HepG2 (cell line): ENCODE measurements around the gene DNAAF1. TPM values are rescaled to one million over a fixed set of nuclear protein-coding genes. Genes with fewer than 3 reads are reported as not detected.

Source experiments
- ARID3A ChIP-seq: IDR thresholded peaks from 2 replicates; pipeline ENCODE4 v1.6.1; 2012; ENCODE audit warnings: low read depth, low read length, improper control_type of control experiment
- CBX5 ChIP-seq: sonication (generic); formaldehyde crosslinking; IDR thresholded peaks from 2 replicates; pipeline ENCODE4 v1.4.0; 2020; ENCODE audit warnings: missing genetic modification reagents, borderline replicate concordance
- FOSL1 ChIP-seq: sonication (generic); formaldehyde crosslinking; IDR thresholded peaks from 2 replicates; pipeline ENCODE4 v1.9.0; 2021; ENCODE audit warnings: missing genetic modification reagents, borderline replicate concordance
- GABPB1 ChIP-seq: IDR thresholded peaks from 2 replicates; pipeline ENCODE4 v1.6.1; 2016; ENCODE audit warnings: mild to moderate bottlenecking, missing genetic modification reagents, moderate library complexity, missing compliant biosample characterization
- KAT2B ChIP-seq: fragments of 150-350 bp; IDR thresholded peaks from 2 replicates; pipeline ENCODE4 v1.6.1; 2014; ENCODE audit warnings: low read depth, low read length, borderline replicate concordance
- MNT ChIP-seq: fragments of 450-650 bp; IDR thresholded peaks from 2 replicates; pipeline ENCODE4 v1.6.1; 2016
- RAD21 ChIP-seq: fragments of 450-650 bp; formaldehyde crosslinking; IDR thresholded peaks from 2 replicates; pipeline ENCODE4 v1.5.0; 2020; ENCODE audit warnings: mild to moderate bottlenecking
- RXRA ChIP-seq: sonication (generic); formaldehyde crosslinking; IDR thresholded peaks from 2 replicates; pipeline ENCODE4 v1.5.1; 2020; ENCODE audit warnings: missing genetic modification reagents
- SAP130 ChIP-seq: IDR thresholded peaks from 2 replicates; pipeline ENCODE4 v1.6.1; 2016; ENCODE audit warnings: low read depth
- STAG1 ChIP-seq: sonication (generic); formaldehyde crosslinking; IDR thresholded peaks from 2 replicates; pipeline ENCODE4 v1.4.0; 2020; ENCODE audit warnings: missing genetic modification reagents
- THAP9 ChIP-seq: sonication (generic); formaldehyde crosslinking; IDR thresholded peaks from 2 replicates; pipeline ENCODE4; 2020; ENCODE audit warnings: missing genetic modification reagents, mild to moderate bottlenecking, borderline replicate concordance
- ZBTB3 ChIP-seq: sonication (generic); formaldehyde crosslinking; IDR thresholded peaks from 2 replicates; pipeline ENCODE4 v1.4.0; 2020; ENCODE audit warnings: low read depth, mild to moderate bottlenecking, moderate library complexity, missing genetic modification reagents, borderline replicate concordance
- ZBTB8A ChIP-seq: sonication (generic); formaldehyde crosslinking; IDR thresholded peaks from 2 replicates; pipeline ENCODE4 v1.4.0; 2020; ENCODE audit warnings: mild to moderate bottlenecking, low read depth, missing genetic modification reagents, borderline replicate concordance
- ZIK1 ChIP-seq: sonication (generic); formaldehyde crosslinking; IDR thresholded peaks from 2 replicates; pipeline ENCODE4 v1.5.0; 2020; ENCODE audit warnings: mild to moderate bottlenecking, low read depth, missing genetic modification reagents, borderline replicate concordance
- ZNF142 ChIP-seq: sonication (generic); formaldehyde crosslinking; IDR thresholded peaks from 2 replicates; pipeline ENCODE4 v1.4.0; 2020; ENCODE audit warnings: missing genetic modification reagents
- ZNF572 ChIP-seq: sonication (generic); formaldehyde crosslinking; IDR thresholded peaks from 2 replicates; pipeline ENCODE4 v1.5.1; 2020; ENCODE audit warnings: mild to moderate bottlenecking, missing genetic modification reagents
- ZSCAN25 ChIP-seq: sonication (generic); formaldehyde crosslinking; IDR thresholded peaks from 2 replicates; pipeline ENCODE4 v1.8.0; 2022; ENCODE audit warnings: mild to moderate bottlenecking, missing genetic modification reagents
- polyA plus RNA-seq, 8 experiments: library from polyadenylated mRNA; depleted of rRNA in 3 of 8; stranded (reverse) in 7 of 8; unstranded in 1 of 8; fragments of >200 nt; fragmentation: Illumina TruSeq in 4 of 8; extraction: Trizol in 4 of 8; gene quantifications; 2 replicates each; pipeline versions ENCODE4 v1.2.1 to v1.2.3, GENCODE V29; 2011 to 2016; ENCODE audit warnings: low read depth in 4 of 8, missing spikeins in 1 of 8, mixed read lengths in 1 of 8; ENCODE audit not compliant: insufficient read depth in 1 of 8
- total RNA-seq, 5 experiments: library from RNA; depleted of rRNA; stranded (reverse); fragments of >200 nt; fragmentation: Illumina TruSeq; extraction: Trizol; gene quantifications; 2 replicates each; pipeline ENCODE4 v1.2.3, GENCODE V29; 2016; ENCODE audit warnings: low read depth in 1 of 5

Gene DNAAF1
- total and polyA plus RNA-seq, 2 of the 13 experiments (the other 11 are each of a cell fraction or from before 2014, with no cell fraction given) = 0.04 TPM; not detected in 1

GRCh38 chr16:84175350-84176081 lies 30.4 kb downstream of the DNAAF1 start (continued):
- TF ChIP-seq ZNF142 (no peak), ZIK1 (CRISPR knock-in tag) (no peak), ARID3A (0 out of 2 replicates have a peak, but pooled peaks have one; percentile 23), ZSCAN25 (CRISPR knock-in tag) (peak; percentile 42; the same call in 1 of the 2 replicates), CBX5 (CRISPR knock-in tag) (peak; percentile 51; the same call in 1 of the 2 replicates), ZNF572 (no peak), THAP9 (CRISPR knock-in tag) (peak; percentile 24; the same call in 1 of the 2 replicates), ZBTB3 (CRISPR knock-in tag) (no peak), GABPB1 (CRISPR knock-in tag) (0 out of 2 replicates have a peak, but pooled peaks have one; percentile 14), KAT2B (no peak), FOSL1 (CRISPR knock-in tag) (no peak), RXRA (CRISPR knock-in tag) (0 out of 2 replicates have a peak, but pooled peaks have one; percentile 18), SAP130 (CRISPR knock-in tag) (peak; percentile 55; the same call in 1 of the 2 replicates), MNT (peak; percentile 41; the same call in 1 of the 2 replicates), STAG1 (CRISPR knock-in tag) (peak; percentile 92), RAD21 (CRISPR knock-in tag) (peak; percentile 79), ZBTB8A (CRISPR knock-in tag) (no peak)
